H1 (cell line): ENCODE measurements around the gene CHCHD6. TPM values are rescaled to one million over a fixed set of nuclear protein-coding genes. Genes with fewer than 3 reads are reported as not detected.

Experiments used
- CTCF ChIA-PET: fragments of 300-600 bp; sonication (Branson Sonifier 250); formaldehyde crosslinking; loops from one replicate; lab custom pipeline; 2021; ENCODE audit not compliant: partially characterized antibody; lab: Charles Lee
- POLR2A ChIA-PET: fragments of 300-600 bp; sonication (Branson Sonifier 250); formaldehyde crosslinking; loops from one replicate; lab custom pipeline; 2021; ENCODE audit warnings: inconsistent platforms; ENCODE audit not compliant: partially characterized antibody; lab: Charles Lee
- DNase-seq, 2 experiments: peaks; one replicate each; pipeline versions ENCODE4 v3.0.0 to v3.0.0-alpha.2; 2010 to 2022; ENCODE audit warnings: low spot score in 2 of 2, low read depth in 1 of 2, mixed read lengths in 1 of 2
- FAIRE-seq: peaks from 2 replicates; lab custom pipeline; 2011; peaks lifted over from hg19 to GRCh38; lab: Jason Lieb, UNC
- H2AFZ ChIP-seq: 2 replicates; pipeline ENCODE4 v1.8.1; 2012; ENCODE audit warnings: low read length, inconsistent platforms
- H2AK5ac ChIP-seq: 2 replicates; pipeline ENCODE4 v1.6.1; 2013; ENCODE audit warnings: low read depth, low read length
- H2BK120ac ChIP-seq: replicated peaks from 2 replicates; pipeline ENCODE3; 2013; ENCODE audit warnings: low read depth, low read length, inconsistent platforms
- H2BK12ac ChIP-seq: 2 replicates; pipeline ENCODE4 v1.6.1; 2013; ENCODE audit warnings: low read depth, low read length
- H2BK15ac ChIP-seq: 2 replicates; pipeline ENCODE4 v1.6.1; 2013; ENCODE audit warnings: low read length
- H2BK20ac ChIP-seq: 2 replicates; pipeline ENCODE4 v1.6.1; 2013; ENCODE audit warnings: low read length
- H2BK5ac ChIP-seq: 2 replicates; pipeline ENCODE4 v1.6.1; 2013; ENCODE audit warnings: low read depth, low read length
- H3K14ac ChIP-seq: 2 replicates; pipeline ENCODE4 v1.6.1; 2013; ENCODE audit warnings: inconsistent platforms; ENCODE audit not compliant: insufficient read length
- H3K18ac ChIP-seq: 2 replicates; pipeline ENCODE4 v1.6.1; 2013; ENCODE audit warnings: low read length; ENCODE audit errors: extremely low read depth
- H3K23ac ChIP-seq: 2 replicates; pipeline ENCODE4 v1.6.1; 2013; ENCODE audit warnings: inconsistent platforms; ENCODE audit not compliant: insufficient read length
- H3K23me2 ChIP-seq: 2 replicates; pipeline ENCODE4 v1.6.1; 2013; ENCODE audit warnings: low read depth, low read length
- H3K27ac ChIP-seq: 2 replicates; pipeline ENCODE4 v1.6.1; 2011; ENCODE audit warnings: low read depth, low read length, inconsistent platforms
- H3K27me3 ChIP-seq, 4 experiments: replicated peaks in 1 of 4; 1 replicate in 1 of 4; 2 replicates in 3 of 4; pipeline versions ENCODE4 v1.6.1 to v1.8.1; 2011 to 2013; ENCODE audit warnings: low read length in 3 of 4, mild to moderate bottlenecking in 3 of 4, inconsistent platforms in 2 of 4, mixed read lengths in 2 of 4, moderate library complexity in 1 of 4; ENCODE audit not compliant: control insufficient read depth in 3 of 4, insufficient read depth in 3 of 4; ENCODE audit errors: extremely low read depth in 1 of 4
- H3K36me3 ChIP-seq, 4 experiments: 2 replicates each; pipeline versions ENCODE4 v1.6.1 to v1.8.1; 2011 to 2013; ENCODE audit warnings: mild to moderate bottlenecking in 4 of 4, low read length in 3 of 4, moderate library complexity in 2 of 4, control low read depth in 1 of 4, inconsistent platforms in 1 of 4; ENCODE audit not compliant: insufficient read depth in 4 of 4, control insufficient read depth in 2 of 4
- H3K4ac ChIP-seq: replicated peaks from 2 replicates; pipeline ENCODE3; 2013; ENCODE audit warnings: low read length, low read depth, mixed read lengths, inconsistent platforms; ENCODE audit not compliant: insufficient read length
- H3K4me1 ChIP-seq, 4 experiments: replicated peaks in 1 of 4; 1 replicate in 1 of 4; 2 replicates in 3 of 4; pipeline versions ENCODE4 v1.6.1 to v1.8.1; 2011 to 2013; ENCODE audit warnings: low read length in 3 of 4, inconsistent platforms in 2 of 4, mixed read lengths in 1 of 4; ENCODE audit not compliant: insufficient read depth in 4 of 4, control insufficient read depth in 3 of 4
- H3K4me2 ChIP-seq, 2 experiments: 2 replicates each; pipeline versions ENCODE4 v1.6.1 to v1.8.1; 2011 to 2013; ENCODE audit warnings: low read depth in 2 of 2, low read length in 2 of 2, control low read depth in 1 of 2, inconsistent platforms in 1 of 2, mild to moderate bottlenecking in 1 of 2; ENCODE audit not compliant: insufficient read depth in 1 of 2
- H3K4me3 ChIP-seq, 4 experiments: fragments of 200-600, 300-600 bp in 1 of 4; sonication (generic), shearing (Covaris generic), sonication (Bioruptor Twin) in 1 of 4; 2 replicates each; pipeline versions ENCODE4 v1.5.1 to v1.8.1; 2011 to 2016; ENCODE audit warnings: low read length in 4 of 4, low read depth in 3 of 4, control low read depth in 2 of 4, inconsistent platforms in 2 of 4, mild to moderate bottlenecking in 2 of 4, mixed read lengths in 1 of 4, moderate library complexity in 1 of 4; ENCODE audit not compliant: insufficient read depth in 2 of 4; ENCODE audit errors: extremely low read depth in 1 of 4
- H3K56ac ChIP-seq: replicated peaks from 2 replicates; pipeline ENCODE3; 2013; ENCODE audit warnings: low read depth, mild to moderate bottlenecking, mixed read lengths, low read length, inconsistent platforms; ENCODE audit not compliant: insufficient read length
- H3K79me1 ChIP-seq: 2 replicates; pipeline ENCODE4 v1.6.1; 2013; ENCODE audit warnings: low read depth, low read length, control low read depth
- H3K79me2 ChIP-seq, 2 experiments: 2 replicates each; pipeline versions ENCODE4 v1.6.1 to v1.8.1; 2012 to 2013; ENCODE audit warnings: low read length in 2 of 2, mild to moderate bottlenecking in 2 of 2, inconsistent platforms in 1 of 2; ENCODE audit not compliant: insufficient read depth in 2 of 2, control insufficient read depth in 1 of 2
- H3K9ac ChIP-seq, 4 experiments: replicated peaks in 1 of 4; 1 replicate in 1 of 4; 2 replicates in 3 of 4; pipeline versions ENCODE4 v1.6.1 to v1.8.1; 2011 to 2013; ENCODE audit warnings: low read depth in 3 of 4, low read length in 3 of 4, control low read depth in 2 of 4, mild to moderate bottlenecking in 2 of 4, moderate library complexity in 2 of 4, inconsistent platforms in 1 of 4; ENCODE audit errors: extremely low read depth in 1 of 4
- H3K9me3 ChIP-seq, 2 experiments: 2 replicates each; pipeline versions ENCODE4 v1.6.1 to v1.8.1; 2012 to 2013; ENCODE audit warnings: mild to moderate bottlenecking in 2 of 2, moderate library complexity in 2 of 2, control low read depth in 1 of 2, inconsistent platforms in 1 of 2, low read depth in 1 of 2, low read length in 1 of 2, mixed read lengths in 1 of 2; ENCODE audit not compliant: insufficient read depth in 2 of 2
- H4K20me1 ChIP-seq, 2 experiments: replicated peaks in 1 of 2; 2 replicates each; pipeline versions ENCODE3 to v1.8.1; 2011 to 2013; ENCODE audit warnings: inconsistent platforms in 2 of 2, low read length in 2 of 2, mild to moderate bottlenecking in 1 of 2; ENCODE audit not compliant: insufficient read depth in 2 of 2, control insufficient read depth in 1 of 2
- H4K5ac ChIP-seq: 2 replicates; pipeline ENCODE4 v1.6.1; 2013; ENCODE audit warnings: low read length, low read depth, mixed read lengths, inconsistent platforms; ENCODE audit not compliant: insufficient read length
- H4K8ac ChIP-seq: 2 replicates; pipeline ENCODE4 v1.8.0; 2013; ENCODE audit warnings: mild to moderate bottlenecking, moderate library complexity, low read length, inconsistent platforms; ENCODE audit not compliant: insufficient read depth; ENCODE audit errors: extremely low read depth
- H4K91ac ChIP-seq: replicated peaks from 2 replicates; pipeline ENCODE3; 2013; ENCODE audit warnings: low read length, mixed read lengths, inconsistent platforms; ENCODE audit not compliant: insufficient read length
- CTBP2 ChIP-seq: IDR thresholded peaks from 2 replicates; pipeline ENCODE4 v1.7.0; 2011; ENCODE audit warnings: borderline replicate concordance, mild to moderate bottlenecking, moderate library complexity, mixed read lengths, low read length; ENCODE audit not compliant: insufficient read depth, insufficient read length
- EZH2 ChIP-seq: fragments of 200-600 bp; sonication (generic); IDR thresholded peaks from 2 replicates; pipeline ENCODE4 v1.7.1; 2012; ENCODE audit warnings: low read depth, mild to moderate bottlenecking, moderate library complexity, low read length, inconsistent platforms; ENCODE audit not compliant: severe bottlenecking
- GABPA ChIP-seq: IDR thresholded peaks from 2 replicates; pipeline ENCODE4 v1.6.1; 2011; ENCODE audit warnings: mild to moderate bottlenecking, low read length, moderate library complexity, borderline replicate concordance; ENCODE audit not compliant: insufficient read depth
- HDAC2 ChIP-seq, 2 experiments: fragments of 300-600 bp in 1 of 2; sonication (generic) in 1 of 2; IDR thresholded peaks; 2 replicates each; pipeline ENCODE4 v1.6.1; 2011 to 2012; ENCODE audit warnings: low read depth in 2 of 2, low read length in 2 of 2, mild to moderate bottlenecking in 2 of 2, moderate library complexity in 2 of 2, borderline replicate concordance in 1 of 2, inconsistent platforms in 1 of 2
- KDM5A ChIP-seq: fragments of 200-600 bp; IDR thresholded peaks from 2 replicates; pipeline ENCODE4 v1.7.1; 2012; ENCODE audit warnings: mild to moderate bottlenecking, low read length, inconsistent platforms, mixed read lengths
- NANOG ChIP-seq: IDR thresholded peaks from 2 replicates; pipeline ENCODE4 v1.6.1; 2011; ENCODE audit warnings: low read length, low read depth, mild to moderate bottlenecking, inconsistent platforms; ENCODE audit not compliant: insufficient read depth, poor library complexity, severe bottlenecking
- NRF1 ChIP-seq: IDR thresholded peaks from 2 replicates; pipeline ENCODE4 v1.6.1; 2011; ENCODE audit warnings: mild to moderate bottlenecking, low read depth, low read length, improper control_type of control experiment
- POU5F1 ChIP-seq: IDR thresholded peaks from 2 replicates; pipeline ENCODE4 v1.6.1; 2011; ENCODE audit warnings: low read depth, mild to moderate bottlenecking, low read length, moderate library complexity
- SIN3A ChIP-seq, 2 experiments: IDR thresholded peaks in 1 of 2; conservative IDR thresholded peaks in 1 of 2; 2 replicates each; pipeline ENCODE4 v1.6.1; 2011 to 2012; ENCODE audit warnings: low read length in 2 of 2, improper control_type of control experiment in 1 of 2, low read depth in 1 of 2, mild to moderate bottlenecking in 1 of 2
- SP1 ChIP-seq: IDR thresholded peaks from 2 replicates; pipeline ENCODE4 v1.6.1; 2011; ENCODE audit warnings: low read depth, low read length
- WGBS, 2 experiments: shearing (Covaris generic) in 1 of 2; methylation state at CpG; one replicate each; pipeline versions ENCODE4 v1.1.6 to v1.1.7; 2013 to 2015; ENCODE audit warnings: low lambda C conversion rate in 2 of 2, mixed read lengths in 2 of 2, inconsistent platforms in 1 of 2, low coverage in 1 of 2, missing lambda C conversion rate in 1 of 2; ENCODE audit not compliant: insufficient replicate concordance in 2 of 2, insufficient coverage in 1 of 2, insufficient read length in 1 of 2; ENCODE audit errors: extremely low coverage in 1 of 2, missing lambda C conversion rate in 1 of 2; 5-methylcytosine and 5-hydroxymethylcytosine counted together
- polyA plus RNA-seq, 7 experiments: library from polyadenylated mRNA; depleted of rRNA in 3 of 7; stranded (reverse) in 5 of 7; unstranded in 2 of 7; fragments of >200 nt in 5 of 7; fragments of 200-250 nt in 2 of 7; gene quantifications; 1 replicate in 5 of 7; 2 replicates in 1 of 7; 4 replicates in 1 of 7; pipeline versions ENCODE4 v1.2.1 to v1.2.3, GENCODE V29; 2011 to 2013; ENCODE audit warnings: missing spikeins in 2 of 7, mixed read lengths in 2 of 7
- total RNA-seq: library from RNA; stranded (reverse); fragmentation: NEBNext Ultra II Directional; extraction: Animal tissue kit (Norgen Biotek cat#: 25700); gene quantifications from 2 replicates; pipeline ENCODE4 v1.2.1, GENCODE V29; 2021

The CHCHD6 gene
- total and polyA plus RNA-seq, 2 of the 8 experiments (the other 6 are each of a cell fraction or from before 2014, with no cell fraction given) = 32.4 to 37.6 TPM

DNA sequence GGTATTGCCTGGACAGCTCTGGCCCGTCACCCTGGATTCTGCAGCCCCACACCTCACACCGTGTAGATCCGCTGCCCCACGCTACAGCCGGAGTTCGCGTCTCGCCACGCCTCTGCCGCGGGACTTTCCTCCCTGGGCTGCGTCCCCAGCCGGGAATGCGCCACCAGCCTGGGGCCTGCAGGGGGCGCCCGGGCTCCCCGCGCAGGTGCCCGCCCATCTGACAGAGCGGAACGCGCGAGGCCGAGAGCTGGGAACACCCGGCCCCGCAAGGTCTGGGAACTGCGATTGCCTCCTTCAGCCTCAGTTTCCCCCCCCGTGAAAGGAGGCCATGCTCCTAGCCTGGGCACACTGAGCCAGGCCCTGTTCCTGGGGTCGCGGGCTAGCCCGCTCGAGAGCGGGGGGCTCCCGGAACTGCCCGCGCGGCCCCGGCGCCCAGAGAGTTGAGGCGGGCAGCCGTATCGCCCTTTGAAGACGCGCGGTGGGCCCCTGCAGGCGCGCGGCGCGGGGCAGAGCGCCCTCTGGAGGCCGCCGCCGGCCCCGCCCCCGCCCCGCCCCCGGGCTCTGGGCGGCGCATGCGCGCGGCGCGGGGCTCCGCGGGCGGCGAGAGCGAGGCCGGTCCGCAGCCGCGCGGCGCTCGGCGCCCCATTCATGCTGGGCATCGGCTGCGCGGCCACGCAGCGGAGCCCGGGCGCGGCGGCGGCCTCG lies 278.6 kb downstream of the CHCHD6 start, which contains the start of gene PLXNA1:
TSS of gene PLXNA1 (plus strand) at position 645 of the 705 bp plus-strand sequence. CDS start 5,479 bp downstream, outside the sequence.
- Histone ChIP-seq H3K23ac (no peak within 1 kb of the TSS), H2BK12ac (peak within 1 kb of the TSS; percentile 92; the same call in 1 of the 2 replicates), H3K36me3 (no peaks in the 10 kb centered on the region; a peak in 1 of 8 replicates), H3K56ac (no peak within 1 kb of the TSS), H2BK120ac (no peak within 1 kb of the TSS), H2AK5ac (no peak within 1 kb of the TSS), H3K14ac (no peak within 1 kb of the TSS), H3K4me2 (peak within 1 kb of the TSS; percentile 78 to 89), H2BK15ac (peak within 1 kb of the TSS; percentile 94; the same call in 1 of the 2 replicates), H2AFZ (peak within 1 kb of the TSS; percentile 88; the same call in 1 of the 2 replicates), H4K8ac (peak within 1 kb of the TSS; percentile 89), H3K79me2 (peaks cover 8 to 35% of the 10 kb centered on the region in 2 experiments; a peak in 3 of 4 replicates), H3K23me2 (peaks cover 11% of the 10 kb centered on the region), H4K5ac (peak within 1 kb of the TSS; percentile 91), H2BK5ac (peak within 1 kb of the TSS; percentile 82; the same call in 1 of the 2 replicates), H3K4me1 (peaks cover 0 to 26% (median 12%) of the 10 kb centered on the region in 4 experiments; a peak in 6 of 7 replicates), H3K27me3 (peaks cover 0 to 8% (median 3%) of the 10 kb centered on the region in 4 experiments; a peak in 5 of 7 replicates), H3K27ac (no peak within 1 kb of the TSS), H3K9ac (peak within 1 kb of the TSS in 3 of 4 experiments; percentile 34 to 83 (median 38); a peak in 5 of 7 replicates), H4K20me1 (peaks cover 12 to 26% of the 10 kb centered on the region in 2 experiments), H2BK20ac (no peak within 1 kb of the TSS), H4K91ac (peak within 1 kb of the TSS; percentile 88), H3K18ac (peak within 1 kb of the TSS; percentile 87), H3K9me3 (no peaks in the 10 kb centered on the region), H3K4me3 (peak within 1 kb of the TSS; percentile 67 to 87 (median 73)), H3K4ac (peak within 1 kb of the TSS; percentile 91), H3K79me1 (peaks cover 18% of the 10 kb centered on the region)
- DNase-seq (peak; percentile 15 to 94), FAIRE-seq (no peak)
- 3% methylated on average over 24 of the region's 89 CpGs; no CpG with 5 or more reads in 1 of the 2 experiments for WGBS, 2 experiments
- CTCF ChIA-PET = interaction anchor here (0.6 to 6.6 kb wide), 16 partner anchors 10 to 610 kb away, joined by 3 to 58 read pairs (median 4); no protein-coding TSS in a partner anchor
- POLR2A ChIA-PET = interaction anchor here (0.8 kb wide), 1 partner anchor 230 kb away, joined by 6 read pairs; no protein-coding TSS in a partner anchor
- no peak for TF ChIP-seq POU5F1
- TF ChIP-seq KDM5A = no peak
- no peak for TF ChIP-seq SP1
- no peak for TF ChIP-seq NANOG
- TF ChIP-seq SIN3A (conservative IDR thresholded peaks at IDR 0.05 in 1 of 2, IDR thresholded peaks at IDR 0.05 in 1 of 2; ENCODE audit: low read depth in 1 of 2, low read length in 2 of 2) = no peak
- no peak for TF ChIP-seq CTBP2
- peak in 1 of 2 experiments; percentile 99; a peak in 2 of 4 replicates for TF ChIP-seq HDAC2 (IDR thresholded peaks at IDR 0.05; ENCODE audit: borderline replicate concordance in 1 of 2, low read depth in 2 of 2, low read length in 2 of 2)
- no peak for TF ChIP-seq EZH2
- TF ChIP-seq GABPA = no peak
- TF ChIP-seq NRF1 = peak; percentile 44
